Liver (tissue), 9 donors: ENCODE measurements around the gene ZNF436. TPM values are rescaled to one million over a fixed set of nuclear protein-coding genes. Genes with fewer than 3 reads are reported as not detected.

Experiments used
- DNase-seq: peaks from one replicate; pipeline ENCODE4 v3.0.0-alpha.2; 2017; ENCODE audit warnings: low spot score
- H3K27ac ChIP-seq, 2 donors: one replicate each; pipeline ENCODE4 v1.7.0; 2013; ENCODE audit warnings: inconsistent platforms in 2 of 2, low read length in 2 of 2, control low read depth in 1 of 2, low read depth in 1 of 2, mild to moderate bottlenecking in 1 of 2
- H3K27me3 ChIP-seq, 4 donors: one replicate each; pipeline versions ENCODE4 v1.6.1 to v1.7.0; 2013; ENCODE audit warnings: low read length in 3 of 4, inconsistent platforms in 1 of 4, mild to moderate bottlenecking in 1 of 4, moderate library complexity in 1 of 4; ENCODE audit not compliant: control insufficient read depth in 4 of 4, insufficient read depth in 4 of 4
- H3K36me3 ChIP-seq, 4 donors: one replicate each; pipeline versions ENCODE4 v1.6.1 to v1.7.0; 2013; ENCODE audit warnings: low read length in 3 of 4, mild to moderate bottlenecking in 3 of 4, low read depth in 1 of 4, moderate library complexity in 1 of 4; ENCODE audit not compliant: control insufficient read depth in 4 of 4, insufficient read depth in 3 of 4
- H3K4me1 ChIP-seq, 4 donors: one replicate each; pipeline versions ENCODE4 v1.6.1 to v1.7.0; 2013; ENCODE audit warnings: low read length in 3 of 4, mild to moderate bottlenecking in 3 of 4, moderate library complexity in 1 of 4; ENCODE audit not compliant: control insufficient read depth in 4 of 4, insufficient read depth in 4 of 4
- H3K4me3 ChIP-seq, 3 donors: one replicate each; pipeline versions ENCODE4 v1.6.1 to v1.7.0; 2013; ENCODE audit warnings: low read length in 3 of 3, control low read depth in 1 of 3, low read depth in 1 of 3, mild to moderate bottlenecking in 1 of 3
- H3K9ac ChIP-seq, 2 donors: one replicate each; pipeline ENCODE4 v1.7.0; 2013; ENCODE audit warnings: low read length in 2 of 2, mild to moderate bottlenecking in 2 of 2, moderate library complexity in 2 of 2, control low read depth in 1 of 2, low read depth in 1 of 2
- H3K9me3 ChIP-seq, 4 donors: one replicate each; pipeline versions ENCODE4 v1.6.1 to v1.7.0; 2013; ENCODE audit warnings: low read length in 3 of 4; ENCODE audit not compliant: control insufficient read depth in 4 of 4
- EGR1 ChIP-seq, 2 donors: IDR thresholded peaks; 2 replicates each; pipeline ENCODE4 v1.6.1; 2016 to 2018; ENCODE audit warnings: antibody characterized with exemption in 2 of 2, low read depth in 2 of 2
- FOXA2 ChIP-seq: IDR thresholded peaks from 2 replicates; pipeline ENCODE4 v1.6.1; 2016; ENCODE audit warnings: antibody characterized with exemption
- GABPA ChIP-seq, 2 donors: IDR thresholded peaks in 1 of 2; conservative IDR thresholded peaks in 1 of 2; 2 replicates each; pipeline ENCODE4 v1.6.1; 2016; ENCODE audit warnings: antibody characterized with exemption in 2 of 2, mild to moderate bottlenecking in 1 of 2, moderate library complexity in 1 of 2
- HNF4A ChIP-seq, 2 donors: conservative IDR thresholded peaks; 2 replicates each; pipeline ENCODE4 v1.6.1; 2016; ENCODE audit warnings: antibody characterized with exemption in 2 of 2, mild to moderate bottlenecking in 2 of 2
- HNF4G ChIP-seq: IDR thresholded peaks from 2 replicates; pipeline ENCODE4 v1.6.1; 2016; ENCODE audit warnings: antibody characterized with exemption
- MAX ChIP-seq: IDR thresholded peaks from 2 replicates; pipeline ENCODE4 v1.6.1; 2016; ENCODE audit warnings: antibody characterized with exemption
- RAD21 ChIP-seq, 2 donors: IDR thresholded peaks; 2 replicates each; pipeline ENCODE4 v1.6.1; 2016; ENCODE audit warnings: antibody characterized with exemption in 2 of 2, mild to moderate bottlenecking in 2 of 2
- REST ChIP-seq: IDR thresholded peaks from 2 replicates; pipeline ENCODE4 v1.6.1; 2016; ENCODE audit warnings: antibody characterized with exemption, mild to moderate bottlenecking
- RXRA ChIP-seq, 2 donors: IDR thresholded peaks; 2 replicates each; pipeline ENCODE4 v1.6.1; 2017 to 2018; ENCODE audit warnings: antibody characterized with exemption in 2 of 2, mild to moderate bottlenecking in 1 of 2
- SP1 ChIP-seq: IDR thresholded peaks from 2 replicates; pipeline ENCODE4 v1.6.1; 2018; ENCODE audit warnings: antibody characterized with exemption, mild to moderate bottlenecking
- TAF1 ChIP-seq: conservative IDR thresholded peaks from 2 replicates; pipeline ENCODE4 v1.6.1; 2016; ENCODE audit warnings: antibody characterized with exemption, mild to moderate bottlenecking
- WGBS: extraction: QIAGEN DNeasy Blood & Tissue Kit; methylation state at CpG from one replicate; pipeline ENCODE4 v1.1.7; 2013; 5-methylcytosine and 5-hydroxymethylcytosine counted together
- polyA plus RNA-seq, 2 donors: library from polyadenylated mRNA; stranded (reverse) in 1 of 2; unstranded in 1 of 2; fragments of 200-250 nt in 1 of 2; fragments of >200 nt in 1 of 2; fragmentation: Nextera tagmentation in 1 of 2; extraction: Ambion mirVana in 1 of 2; gene quantifications; one replicate each; pipeline versions ENCODE4 v1.2.1 to v1.2.3, GENCODE V29; 2013 to 2015
- total RNA-seq, 2 donors: library from RNA; depleted of rRNA; stranded (reverse); fragments of >200 nt; gene quantifications; one replicate each; pipeline ENCODE4 v1.2.3, GENCODE V29; 2014
- TF ChIP-seq, protein P1 (sequence below): fragments of 150-350 bp; IDR thresholded peaks from 2 replicates; pipeline ENCODE4 v1.5.1; 2017; ENCODE audit warnings: improper control_type of control experiment, low read depth, low read length; ENCODE audit not compliant: missing input control
- donor health status: healthy.
- donor health status: healthy.
- donor health status: healthy.
- donor health status: healthy.
- donor health status: healthy.

ZNF436 gene
- total and polyA plus RNA-seq, 4 donors, result 1.3 to 8.0 (median 3.7) TPM

- TF ChIP-seq RAD21 (IDR thresholded peaks at IDR 0.05) (peak in 1 of 2 donors; percentile 6), SP1 (peak; percentile 23), TAF1 (no peak), HNF4A (conservative IDR thresholded peaks at IDR 0.05) (peak in 1 of 2 donors; percentile 35), FOXA2 (peak; percentile 41)
- no peak overlapping the region for H3K4me3 ChIP-seq
- H3K36me3 ChIP-seq, result peaks cover 5 to 13% (median 7%) of the 10 kb centered on the region in 4 donors
- H3K27me3 ChIP-seq, result no peaks in the 10 kb centered on the region
- H3K9me3 ChIP-seq, result no peaks in the 10 kb centered on the region
- peak; percentile 62 for DNase-seq
- H3K4me1 ChIP-seq, result peaks cover 14 to 35% (median 23%) of the 10 kb centered on the region in 4 donors
- H3K9ac ChIP-seq, result no peak overlapping the region
- WGBS, result 35% methylated on average over 3 of the region's 3 CpGs
- H3K27ac ChIP-seq, result peak overlapping the region in 1 of 2 donors; percentile 19
Observed at GRCh38 chr1:23417570-23417969, 47.9 kb upstream of the ZNF436 start.

DNA sequence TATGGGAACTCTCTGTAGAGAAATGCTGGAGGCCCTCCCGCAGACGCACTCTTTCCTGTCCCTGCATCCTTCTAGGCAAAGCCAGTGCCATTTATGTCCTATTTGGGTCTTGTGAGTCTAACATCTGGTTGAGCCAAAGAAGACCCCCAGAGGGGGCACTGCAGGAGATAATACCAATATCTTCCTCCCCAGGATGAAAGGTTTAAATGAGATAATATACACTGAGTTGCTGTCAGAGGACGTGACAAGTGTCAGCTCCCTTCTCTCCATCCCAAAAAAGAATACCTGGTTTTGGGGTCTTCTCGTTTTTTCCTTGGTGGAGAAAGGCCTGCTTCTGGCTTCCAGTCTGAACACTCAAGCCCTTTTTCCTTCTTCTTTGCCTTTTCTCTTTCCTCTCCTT, 47.3 kb upstream of the ZNF436 start:
- peaks cover 5 to 13% (median 7%) of the 10 kb centered on the region in 4 donors for H3K36me3 ChIP-seq

More for the DNA sequence above, 47.3 kb upstream of the ZNF436 start:
- WGBS, result 93% methylated on average over 4 of the region's 4 CpGs
- Histone ChIP-seq H3K9me3 (no peaks in the 10 kb centered on the region), H3K27me3 (no peaks in the 10 kb centered on the region), H3K9ac (no peak overlapping the region), H3K4me1 (peaks cover 9 to 29% (median 17%) of the 10 kb centered on the region in 4 donors), H3K4me3 (no peak overlapping the region), H3K27ac (no peak overlapping the region)
- DNase-seq, result no peak
- TF ChIP-seq EGR1 (IDR thresholded peaks at IDR 0.05; ENCODE audit: low read depth in 2 of 2), result no peak
- no peak for TF ChIP-seq MAX
- no peak for TF ChIP-seq SP1
- TF ChIP-seq, protein P1, sequence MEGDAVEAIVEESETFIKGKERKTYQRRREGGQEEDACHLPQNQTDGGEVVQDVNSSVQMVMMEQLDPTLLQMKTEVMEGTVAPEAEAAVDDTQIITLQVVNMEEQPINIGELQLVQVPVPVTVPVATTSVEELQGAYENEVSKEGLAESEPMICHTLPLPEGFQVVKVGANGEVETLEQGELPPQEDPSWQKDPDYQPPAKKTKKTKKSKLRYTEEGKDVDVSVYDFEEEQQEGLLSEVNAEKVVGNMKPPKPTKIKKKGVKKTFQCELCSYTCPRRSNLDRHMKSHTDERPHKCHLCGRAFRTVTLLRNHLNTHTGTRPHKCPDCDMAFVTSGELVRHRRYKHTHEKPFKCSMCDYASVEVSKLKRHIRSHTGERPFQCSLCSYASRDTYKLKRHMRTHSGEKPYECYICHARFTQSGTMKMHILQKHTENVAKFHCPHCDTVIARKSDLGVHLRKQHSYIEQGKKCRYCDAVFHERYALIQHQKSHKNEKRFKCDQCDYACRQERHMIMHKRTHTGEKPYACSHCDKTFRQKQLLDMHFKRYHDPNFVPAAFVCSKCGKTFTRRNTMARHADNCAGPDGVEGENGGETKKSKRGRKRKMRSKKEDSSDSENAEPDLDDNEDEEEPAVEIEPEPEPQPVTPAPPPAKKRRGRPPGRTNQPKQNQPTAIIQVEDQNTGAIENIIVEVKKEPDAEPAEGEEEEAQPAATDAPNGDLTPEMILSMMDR, result no peak
- TF ChIP-seq HNF4G, result no peak
- no peak for TF ChIP-seq GABPA (IDR thresholded peaks at IDR 0.05 in 1 of 2, conservative IDR thresholded peaks at IDR 0.05 in 1 of 2)
- TF ChIP-seq REST, result no peak
- TF ChIP-seq RXRA (IDR thresholded peaks at IDR 0.05), result no peak
